HFF-Myc (cell line): Measurements from ENCODE around the gene SNCA.
A peak's percentile ranks its signal among the peaks of the same experiment; 100 is the strongest.

ENCODE experiments used
- DNase-seq: peaks from one replicate; pipeline ENCODE4 v3.0.0-alpha.2; 2011; ENCODE audit warnings: low read depth; ENCODE audit errors: extremely low read depth
- H3K4me3 ChIP-seq: replicated peaks from 2 replicates; pipeline ENCODE4 v1.5.1; 2011; ENCODE audit warnings: low read depth, mild to moderate bottlenecking, control low read depth, low read length
- CTCF ChIP-seq: IDR thresholded peaks from 2 replicates; pipeline ENCODE4 v1.5.1; 2012; ENCODE audit warnings: mild to moderate bottlenecking, low read depth, low read length, control low read depth; ENCODE audit errors: missing control alignments

The SNCA gene

GRCh38 chr4:89762311-89762710 lies 74.7 kb downstream of the SNCA start:
- H3K4me3 ChIP-seq = no peak overlapping the region
- no peak for DNase-seq
- no peak for TF ChIP-seq CTCF

DNA sequence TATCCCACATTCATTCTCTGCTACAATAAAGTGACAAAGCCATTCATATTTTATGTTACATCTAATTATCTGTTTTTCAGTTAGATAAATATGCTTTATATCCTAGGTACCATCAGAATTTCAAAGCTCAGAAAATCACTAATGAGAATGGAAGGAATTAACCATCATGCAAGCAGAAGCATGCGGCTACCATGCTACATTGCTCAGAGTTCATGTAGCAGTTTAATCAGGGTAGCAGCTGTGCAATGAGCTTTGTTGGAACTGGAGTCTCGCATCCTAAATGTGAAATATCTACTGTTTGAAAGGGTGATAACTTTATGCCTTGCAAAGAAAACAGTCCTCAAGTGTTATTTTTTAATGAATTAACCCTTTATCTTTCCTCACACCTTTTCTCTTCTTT lies 77.5 kb downstream of the SNCA start:
- no peak for DNase-seq
- H3K4me3 ChIP-seq = no peak overlapping the region
- TF ChIP-seq CTCF = no peak

DNA sequence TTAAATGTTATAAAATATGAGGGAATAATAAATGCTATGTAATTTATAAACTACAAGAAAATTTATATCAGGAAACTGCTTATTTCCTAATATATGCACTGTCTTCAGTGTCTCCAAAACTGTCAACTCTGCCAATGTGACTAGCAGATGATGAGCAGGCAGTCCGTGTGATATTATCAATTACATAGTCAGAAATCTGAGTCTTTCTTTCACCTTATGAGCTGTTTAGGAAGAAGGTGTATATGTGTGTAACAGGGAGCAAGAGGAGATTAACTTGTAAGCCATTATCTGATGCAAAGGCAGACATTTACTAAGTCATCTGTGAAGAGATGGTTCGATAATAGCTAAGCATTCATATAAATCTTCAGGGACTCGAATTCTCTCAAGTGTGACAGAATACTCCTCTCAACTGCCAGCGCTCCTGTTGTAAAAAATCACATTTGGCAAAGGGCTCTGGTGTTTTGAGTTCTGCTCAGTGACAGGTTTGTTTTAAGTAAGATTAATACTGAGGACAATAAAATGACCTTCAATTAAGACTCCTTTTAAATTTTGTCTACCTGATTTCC lies 79.7 kb downstream of the SNCA start:
- no peak overlapping the region for H3K4me3 ChIP-seq
- DNase-seq = no peak
- TF ChIP-seq CTCF = no peak

GRCh38 chr4:89755220-89755619 lies 81.7 kb downstream of the SNCA start:
- no peak overlapping the region for H3K4me3 ChIP-seq
- no peak for DNase-seq
- TF ChIP-seq CTCF = no peak

- no peak for TF ChIP-seq CTCF
- no peak for DNase-seq
These were observed 82.4 kb downstream of the SNCA start for GRCh38 chr4:89754531-89754930.

GRCh38 chr4:89753601-89754066 lies 83.3 kb downstream of the SNCA start:
- DNase-seq = peak; percentile 97
- TF ChIP-seq CTCF = no peak
- H3K4me3 ChIP-seq = peak overlapping the region; percentile 4; the same call in 1 of the 2 replicates

More at GRCh38 chr4:89754531-89754930, 82.4 kb downstream of the SNCA start:
- no peak overlapping the region for H3K4me3 ChIP-seq
